Urinary bladder (tissue), 4 donors: Measurements from ENCODE around the gene ZC3H4. TPM values are rescaled to one million over a fixed set of nuclear protein-coding genes. Genes with fewer than 3 reads are reported as not detected.
"Not testable (repeated sequence)": the region's sequence is repeated elsewhere in the genome, so short reads cannot be mapped to it uniquely, and the experiment has no call there.

ENCODE experiments used
- DNase-seq: peaks from one replicate; pipeline ENCODE4 v3.0.0-alpha.2; 2015; ENCODE audit errors: extremely low spot score
- H3K27ac ChIP-seq: one replicate; pipeline ENCODE4 v1.5.1; 2013; ENCODE audit warnings: low read depth, mild to moderate bottlenecking, moderate library complexity
- H3K36me3 ChIP-seq: one replicate; pipeline ENCODE4 v1.6.1; 2013; ENCODE audit warnings: mild to moderate bottlenecking, moderate library complexity; ENCODE audit not compliant: insufficient read depth
- H3K4me1 ChIP-seq: one replicate; pipeline ENCODE4 v1.6.1; 2013; ENCODE audit warnings: mild to moderate bottlenecking, moderate library complexity; ENCODE audit not compliant: insufficient read depth
- H3K4me3 ChIP-seq: one replicate; pipeline ENCODE4 v1.5.1; 2013; ENCODE audit warnings: low read depth, low read length
- WGBS: extraction: QIAGEN DNeasy Blood & Tissue Kit; methylation state at CpG from one replicate; pipeline ENCODE4 v1.1.7; 2013; 5-methylcytosine and 5-hydroxymethylcytosine counted together
- polyA plus RNA-seq: library from polyadenylated mRNA; stranded (reverse); fragments of 200-250 nt; gene quantifications from one replicate; pipeline ENCODE4 v1.2.3, GENCODE V29; 2013
- total RNA-seq: library from RNA; depleted of rRNA; stranded (reverse); fragments of >200 nt; gene quantifications from one replicate; pipeline ENCODE4 v1.2.3, GENCODE V29; 2014
- donor health status: healthy with polysubstance abuse.
- donor health status: healthy.

Gene ZC3H4
- total and polyA plus RNA-seq, 2 donors: 10.7 to 15.2 TPM

DNA sequence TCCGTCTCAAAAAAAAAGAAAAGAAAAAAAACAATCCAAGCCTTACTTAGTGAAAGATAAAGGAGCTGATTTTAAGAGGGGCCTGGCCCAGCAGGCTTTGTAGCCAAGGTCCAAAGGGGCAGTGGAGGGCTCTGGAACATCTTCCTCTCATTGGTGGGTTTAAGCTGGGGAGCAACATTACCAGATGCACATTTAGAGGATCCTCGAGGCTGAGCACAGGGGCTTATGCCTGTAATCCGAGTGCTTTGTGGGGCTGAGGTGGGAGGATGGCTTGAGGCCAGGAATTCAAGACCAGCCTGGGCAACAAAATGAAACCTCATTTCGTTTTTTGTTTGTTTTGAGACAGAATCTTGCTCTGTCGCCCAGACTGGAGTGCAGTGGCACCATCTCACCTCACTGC, 57.2 kb downstream of the ZC3H4 start:
- WGBS: 46% methylated on average over 5 of the region's 5 CpGs
- DNase-seq: no peak
- no peaks in the 10 kb centered on the region for H3K4me1 ChIP-seq
- no peak overlapping the region for H3K27ac ChIP-seq
- no peak overlapping the region for H3K4me3 ChIP-seq
- H3K36me3 ChIP-seq: no peaks in the 10 kb centered on the region

DNA sequence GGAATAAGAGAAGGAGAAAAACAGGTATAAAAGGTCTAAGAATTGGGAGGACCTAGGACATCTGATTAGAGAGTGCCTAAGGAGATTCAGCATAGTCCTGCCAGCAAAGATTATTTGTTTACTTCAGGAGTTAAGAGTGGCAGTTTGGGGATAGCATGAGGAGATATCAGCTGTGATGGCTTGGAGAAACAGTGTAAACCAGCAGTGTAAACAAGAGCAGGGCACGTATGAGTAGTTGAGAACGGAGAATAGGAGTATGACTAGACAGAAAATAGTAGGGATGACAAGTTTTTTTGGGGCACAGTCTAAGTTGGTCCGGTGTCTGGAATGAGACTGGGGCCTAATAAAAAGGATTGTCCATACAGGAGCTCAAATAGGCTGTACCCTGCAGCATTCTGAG, 63.0 kb downstream of the ZC3H4 start:
- not testable (repeated sequence) for H3K4me1 ChIP-seq, H3K36me3 ChIP-seq, DNase-seq, H3K4me3 ChIP-seq, H3K27ac ChIP-seq
- 65% methylated on average over 3 of the region's 3 CpGs for whole genome bisulfite sequencing

DNA sequence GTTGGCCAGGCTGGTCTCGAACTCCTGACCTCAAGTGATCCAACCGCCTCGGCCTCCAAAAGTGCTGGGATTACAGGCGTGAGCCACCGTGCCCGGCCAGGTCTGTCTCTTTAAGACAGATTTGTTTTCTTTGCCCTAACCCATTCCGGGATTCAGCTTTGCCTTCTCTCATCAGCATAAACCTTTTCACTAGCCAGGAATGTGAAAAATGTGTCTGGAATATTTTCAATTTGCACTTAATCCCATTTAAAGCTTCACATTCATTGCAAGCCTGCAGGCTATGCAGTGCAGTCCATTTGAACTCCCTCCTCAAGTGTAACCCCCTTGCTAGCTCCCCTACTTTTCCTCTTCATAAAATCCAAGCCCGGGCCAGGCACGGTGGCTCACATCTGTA, 64.3 kb downstream of the ZC3H4 start:
- H3K4me1 ChIP-seq: no peaks in the 10 kb centered on the region
- H3K4me3 ChIP-seq: no peak overlapping the region
- no peaks in the 10 kb centered on the region for H3K36me3 ChIP-seq
- H3K27ac ChIP-seq: no peak overlapping the region
- WGBS: 35% methylated on average over 9 of the region's 9 CpGs
- no peak for DNase-seq

DNA sequence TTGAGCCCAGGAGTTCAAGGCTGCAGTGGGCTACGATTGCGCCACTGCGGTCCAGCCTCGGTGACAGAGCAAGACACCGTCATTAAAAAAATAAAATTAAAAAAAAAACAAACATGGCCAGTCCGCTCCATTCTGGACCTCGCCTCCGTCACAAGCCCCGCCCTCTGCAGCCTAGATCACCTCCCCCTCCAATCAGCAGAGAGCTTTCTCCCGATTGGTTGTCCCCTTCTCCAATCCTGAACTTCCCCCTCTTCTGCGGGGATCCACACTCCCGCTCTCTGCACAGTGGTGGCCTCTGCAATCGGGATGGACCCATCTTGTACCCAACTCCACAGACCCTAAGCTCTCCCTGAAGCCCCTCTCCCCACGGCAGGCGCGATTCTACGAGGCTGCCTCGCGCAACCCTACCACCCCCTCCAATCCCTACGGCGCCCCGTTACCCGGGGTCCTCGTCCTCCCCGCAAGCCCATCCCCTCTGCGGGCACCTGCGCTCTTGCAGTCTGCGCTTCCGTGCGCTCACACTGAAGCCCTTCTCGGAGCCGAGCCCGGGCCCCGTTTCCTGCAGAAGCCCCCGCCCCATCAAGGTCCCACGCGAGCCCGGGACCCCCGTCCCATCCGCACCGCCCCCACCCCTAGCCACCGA, 65.7 kb downstream of the ZC3H4 start:
- Histone ChIP-seq H3K4me3 (peak overlapping the region; percentile 87), H3K36me3 (no peaks in the 10 kb centered on the region), H3K4me1 (no peaks in the 10 kb centered on the region), H3K27ac (peak overlapping the region; percentile 70)
- WGBS: 3% methylated on average over 42 of the region's 42 CpGs
- DNase-seq: peak; percentile 57

DNA sequence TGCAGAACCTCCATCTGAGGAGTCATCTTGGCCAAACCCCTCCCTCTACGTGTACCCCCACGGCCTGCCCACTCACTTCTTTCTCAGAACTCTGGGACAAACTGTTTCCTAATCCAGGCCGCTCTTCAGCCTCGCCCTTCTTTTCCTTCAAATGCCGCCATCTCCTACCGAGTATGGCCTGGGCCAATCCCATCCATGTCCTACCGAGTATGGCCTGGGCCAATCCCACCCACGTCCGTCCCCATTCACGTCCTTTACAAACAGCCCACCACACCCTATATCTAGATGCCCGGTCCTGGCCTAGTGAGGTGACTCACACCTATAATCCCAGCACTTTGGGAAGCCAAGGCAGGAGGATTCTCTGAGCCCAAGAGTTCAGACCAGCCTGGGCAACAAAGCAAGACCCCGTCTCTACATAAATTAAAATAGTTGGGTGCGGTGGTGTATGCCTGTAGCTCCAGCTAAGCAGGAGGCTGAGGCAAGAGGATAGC, 66.3 kb downstream of the ZC3H4 start:
- 84% methylated on average over 13 of the region's 13 CpGs for WGBS
- H3K36me3 ChIP-seq: no peaks in the 10 kb centered on the region
- H3K4me3 ChIP-seq: no peak overlapping the region
- no peak overlapping the region for H3K27ac ChIP-seq
- DNase-seq: no peak
- H3K4me1 ChIP-seq: no peaks in the 10 kb centered on the region

DNA sequence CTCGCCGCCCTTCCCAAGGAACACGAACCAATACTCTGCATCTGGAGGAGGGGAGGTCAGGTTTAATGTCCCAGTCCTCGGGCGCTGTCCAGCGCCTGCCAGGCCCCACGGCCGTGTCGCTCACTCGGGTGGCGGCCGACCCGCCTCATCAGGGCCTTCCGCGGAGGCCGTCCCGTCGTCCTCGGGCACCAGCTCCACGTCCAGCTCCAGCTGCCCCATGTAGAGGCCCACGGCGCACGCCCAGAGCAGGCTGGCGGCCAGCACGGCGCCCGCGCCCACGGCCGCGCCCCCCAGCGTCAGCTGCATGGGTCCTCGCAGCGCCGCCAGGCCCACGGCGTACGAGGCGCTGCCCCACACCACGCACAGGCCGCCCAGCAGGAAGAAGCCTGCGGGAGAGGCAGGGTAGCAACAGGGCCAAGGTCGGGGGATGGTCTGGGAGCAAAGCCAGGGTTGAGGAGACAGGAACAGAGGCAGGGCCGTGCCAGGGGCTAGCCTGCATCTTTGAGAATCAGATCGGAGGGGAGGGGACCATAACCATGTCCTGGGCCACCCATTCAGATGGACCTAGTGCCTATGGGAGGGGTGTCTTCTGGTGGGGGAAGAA, 67.6 kb downstream of the ZC3H4 start:
- 93% methylated on average over 45 of the region's 45 CpGs for whole genome bisulfite sequencing
- Histone ChIP-seq H3K27ac (no peak overlapping the region), H3K4me1 (no peaks in the 10 kb centered on the region), H3K36me3 (no peaks in the 10 kb centered on the region), H3K4me3 (no peak overlapping the region)
- no peak for DNase-seq

DNA sequence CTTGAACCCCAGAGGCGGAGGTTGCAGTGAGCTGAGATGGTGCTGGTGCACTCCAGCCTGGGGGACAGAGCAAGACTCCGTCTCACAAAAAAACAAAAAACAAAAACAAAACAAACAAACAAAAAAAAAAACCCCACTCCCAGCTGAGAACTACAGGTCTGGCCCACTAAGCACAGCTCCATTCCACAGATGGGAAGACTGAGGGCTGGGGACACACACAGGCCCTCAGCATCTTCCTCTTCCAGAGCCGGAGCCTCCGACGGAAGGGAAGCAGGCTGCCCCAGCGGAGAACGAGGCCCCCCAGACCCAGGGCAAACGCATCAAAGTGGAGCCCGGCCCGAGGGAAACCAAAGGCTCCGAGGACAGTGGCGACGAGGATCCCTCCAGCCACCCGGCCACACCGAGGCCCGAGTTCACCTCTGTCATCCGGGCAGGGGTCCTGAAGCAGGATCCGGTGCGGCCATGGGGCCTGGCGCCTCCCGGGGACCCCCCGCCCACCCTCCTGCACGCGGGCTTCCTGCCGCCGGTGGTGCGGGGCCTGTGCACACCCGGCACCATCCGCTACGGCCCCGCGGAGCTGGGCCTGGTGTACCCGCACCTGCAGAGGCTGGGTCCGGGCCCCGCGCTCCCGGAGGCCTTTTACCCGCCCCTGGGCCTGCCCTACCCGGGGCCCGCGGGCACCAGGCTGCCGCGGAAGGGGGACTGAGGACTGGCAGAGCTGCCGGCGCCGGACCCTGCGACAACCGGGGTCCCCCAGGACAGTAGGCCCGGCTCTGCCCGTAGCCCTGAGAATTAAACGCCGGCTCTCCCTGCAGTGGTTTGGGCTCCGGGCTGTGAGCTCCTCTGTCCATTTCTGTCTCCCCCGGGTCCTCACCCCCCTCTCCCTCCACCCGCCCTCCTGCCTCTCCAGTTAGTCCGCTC, 68.4 kb downstream of the ZC3H4 start:
- Histone ChIP-seq H3K4me1 (no peaks in the 10 kb centered on the region), H3K36me3 (no peaks in the 10 kb centered on the region), H3K4me3 (no peak overlapping the region), H3K27ac (no peak overlapping the region)
- WGBS: 95% methylated on average over 56 of the region's 56 CpGs
- DNase-seq: no peak

DNA sequence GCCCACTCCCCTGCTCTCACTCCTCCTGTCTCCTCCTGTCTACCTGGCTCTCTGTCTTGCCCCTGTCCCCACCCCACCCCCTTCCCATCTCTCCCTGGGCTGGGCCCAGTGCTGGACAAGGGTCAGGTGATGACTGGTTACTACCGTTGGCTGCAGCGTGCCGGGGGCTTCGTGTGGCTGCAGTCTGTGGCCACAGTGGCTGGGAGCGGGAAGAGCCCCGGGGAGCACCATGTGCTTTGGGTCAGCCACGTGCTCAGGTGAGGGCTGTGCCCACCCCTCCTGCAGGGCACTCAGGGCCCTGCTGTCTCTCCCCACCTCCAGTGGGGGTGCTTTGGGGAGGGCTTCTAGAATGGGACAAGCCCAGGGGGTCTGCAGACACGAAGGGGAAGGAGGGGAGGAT, 72.7 kb downstream of the ZC3H4 start:
- H3K27ac ChIP-seq: no peak overlapping the region
- no peak for DNase-seq
- WGBS: 70% methylated on average over 8 of the region's 8 CpGs
- no peaks in the 10 kb centered on the region for H3K36me3 ChIP-seq
- H3K4me1 ChIP-seq: no peaks in the 10 kb centered on the region
- H3K4me3 ChIP-seq: no peak overlapping the region

DNA sequence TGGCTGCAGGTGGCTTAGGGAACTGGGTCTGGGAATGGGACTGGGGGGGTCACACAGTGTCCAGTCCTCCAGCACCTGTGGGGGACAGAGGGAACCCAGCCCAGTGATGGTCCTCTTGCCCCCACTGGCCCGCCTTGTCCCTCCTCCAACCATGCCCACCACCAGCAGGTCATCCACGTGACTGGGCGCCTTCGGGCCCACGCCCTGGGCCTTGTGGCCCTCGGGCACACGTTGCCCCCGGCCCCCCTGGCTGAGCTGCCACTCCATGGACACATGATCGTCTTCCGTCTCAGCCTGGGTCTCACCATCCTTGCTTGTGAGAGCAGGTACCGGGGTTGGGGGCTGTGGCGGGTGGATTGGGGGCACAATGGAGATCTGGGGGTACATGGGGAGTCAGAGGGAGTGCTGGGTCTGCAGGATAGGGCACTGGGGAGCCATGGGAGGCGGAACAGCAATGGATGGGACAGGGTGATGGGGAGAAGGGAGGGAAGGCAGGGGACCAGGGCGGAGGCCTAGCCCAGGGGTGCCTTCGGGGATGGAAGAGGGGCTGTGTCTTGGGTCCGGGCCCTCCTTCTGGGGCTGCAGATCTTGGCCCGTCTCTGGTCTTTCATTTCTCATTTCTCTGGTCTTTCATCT, 74.2 kb downstream of the ZC3H4 start:
- 88% methylated on average over 17 of the region's 17 CpGs for WGBS
- H3K27ac ChIP-seq: no peak overlapping the region
- DNase-seq: no peak
- H3K4me3 ChIP-seq: no peak overlapping the region
- no peaks in the 10 kb centered on the region for H3K4me1 ChIP-seq
- no peaks in the 10 kb centered on the region for H3K36me3 ChIP-seq

DNA sequence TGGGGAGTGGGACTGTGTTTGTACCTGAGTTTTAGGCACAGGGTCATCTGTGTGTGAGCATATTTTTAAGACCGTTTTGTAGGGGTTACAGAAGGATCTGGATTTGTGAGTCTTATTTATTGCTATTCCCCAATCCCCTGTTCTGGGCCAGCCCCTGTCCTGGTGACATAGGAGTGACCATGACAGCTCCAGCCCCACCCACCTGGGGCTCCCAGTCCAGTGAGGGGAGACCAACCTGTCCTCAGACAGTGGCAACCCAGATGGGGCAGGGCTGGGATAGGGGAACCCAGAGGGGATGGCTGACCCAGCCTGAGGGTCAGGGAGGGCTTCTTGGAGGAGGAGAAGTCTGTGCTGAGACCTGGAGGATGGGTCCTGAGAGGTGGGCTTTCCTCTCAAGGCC, 75.8 kb downstream of the ZC3H4 start:
- DNase-seq: no peak
- H3K36me3 ChIP-seq: no peaks in the 10 kb centered on the region
- H3K4me3 ChIP-seq: no peak overlapping the region
- no peak overlapping the region for H3K27ac ChIP-seq
- WGBS: 58% methylated on average over 1 of the region's 1 CpG
- H3K4me1 ChIP-seq: no peaks in the 10 kb centered on the region

DNA sequence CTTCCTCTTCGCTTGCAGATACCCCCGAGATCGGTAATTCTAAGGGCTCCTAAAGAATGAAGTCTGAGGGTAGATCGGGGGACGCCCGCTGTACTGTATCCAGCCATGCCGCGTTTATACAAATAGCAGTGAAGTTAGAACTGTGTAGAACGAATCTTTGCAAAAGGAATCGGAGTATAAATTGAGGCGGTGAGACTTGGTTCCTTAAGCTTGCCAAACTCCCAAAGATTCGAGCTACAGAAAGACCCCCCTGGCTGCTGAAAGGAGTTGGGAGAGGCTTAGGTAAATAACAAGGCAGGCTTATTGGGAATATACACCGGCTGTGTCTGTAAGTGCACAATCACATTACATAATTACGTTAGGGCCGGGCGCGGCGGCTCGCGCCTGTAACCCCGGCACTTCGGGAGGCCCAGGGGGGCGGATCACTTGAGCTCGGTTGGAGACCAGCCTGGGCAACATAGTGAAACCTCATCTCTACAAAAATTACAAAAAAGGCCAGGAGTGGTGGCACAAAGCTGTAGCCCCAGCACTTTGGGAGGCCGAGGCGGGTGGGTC, 77.4 kb downstream of the ZC3H4 start:
- H3K36me3 ChIP-seq: no peaks in the 10 kb centered on the region
- no peaks in the 10 kb centered on the region for H3K4me1 ChIP-seq
- DNase-seq: no peak
- WGBS: 11% methylated on average over 26 of the region's 26 CpGs
- peak overlapping the region; percentile 30 for H3K4me3 ChIP-seq
- peak overlapping the region; percentile 34 for H3K27ac ChIP-seq

DNA sequence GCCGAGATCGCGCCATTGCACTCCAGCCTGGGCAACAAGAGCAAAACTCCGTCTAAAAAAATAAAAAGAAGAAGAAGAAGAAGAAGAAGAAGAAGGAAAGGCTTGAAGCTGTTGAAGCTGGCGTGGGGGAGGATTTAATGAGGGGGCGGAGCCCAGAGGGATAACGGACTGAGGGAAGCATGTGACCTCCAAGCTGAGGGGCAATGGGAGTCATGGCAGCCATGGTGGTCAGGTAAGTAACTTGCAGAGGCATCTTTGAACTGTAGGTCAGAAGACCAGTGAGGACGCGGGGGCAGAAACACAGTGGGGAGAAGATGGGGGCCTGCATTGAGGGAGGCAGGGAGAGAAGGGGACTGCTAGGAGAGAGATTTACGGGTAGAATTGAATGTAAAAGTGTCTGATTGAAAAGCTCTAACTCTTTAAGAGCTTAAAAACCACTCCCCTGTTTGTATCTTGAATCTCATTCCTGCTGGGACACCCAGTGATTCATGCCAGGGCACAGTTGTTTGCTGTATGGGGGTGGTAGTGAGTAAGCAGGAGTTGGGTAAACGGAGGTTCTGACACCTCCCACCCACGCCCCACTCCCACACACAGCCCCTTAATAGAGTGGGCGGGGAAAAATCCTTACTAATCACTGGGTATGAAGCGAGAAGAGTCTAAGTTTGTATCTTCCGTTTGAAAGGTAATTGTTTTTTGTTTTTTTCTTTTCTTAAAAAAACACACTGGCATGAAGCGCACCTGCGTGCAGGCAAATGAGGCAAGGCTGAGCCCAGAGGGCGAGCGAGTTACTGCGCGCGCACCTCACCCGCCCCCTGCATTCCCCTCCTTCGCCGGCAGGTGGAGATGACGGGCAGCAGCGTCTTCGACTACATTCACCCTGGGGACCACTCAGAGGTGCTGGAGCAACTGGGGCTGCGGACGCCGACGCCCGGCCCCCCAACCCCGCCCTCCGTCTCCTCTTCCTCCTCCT, 78.2 kb downstream of the ZC3H4 start:
- 10% methylated on average over 35 of the region's 35 CpGs for WGBS
- DNase-seq: peak; percentile 65
- Histone ChIP-seq H3K4me3 (peak overlapping the region; percentile 30), H3K36me3 (no peaks in the 10 kb centered on the region), H3K27ac (peak overlapping the region; percentile 34), H3K4me1 (no peaks in the 10 kb centered on the region)
